ENCODE results near the gene GABRB3. TPM values are rescaled to one million over a fixed set of nuclear protein-coding genes. Genes with fewer than 3 reads are reported as not detected.

GABRB3 gene
- polyA plus RNA-seq, 1 donor from 2014 or later, result 78.3 TPM

DNA sequence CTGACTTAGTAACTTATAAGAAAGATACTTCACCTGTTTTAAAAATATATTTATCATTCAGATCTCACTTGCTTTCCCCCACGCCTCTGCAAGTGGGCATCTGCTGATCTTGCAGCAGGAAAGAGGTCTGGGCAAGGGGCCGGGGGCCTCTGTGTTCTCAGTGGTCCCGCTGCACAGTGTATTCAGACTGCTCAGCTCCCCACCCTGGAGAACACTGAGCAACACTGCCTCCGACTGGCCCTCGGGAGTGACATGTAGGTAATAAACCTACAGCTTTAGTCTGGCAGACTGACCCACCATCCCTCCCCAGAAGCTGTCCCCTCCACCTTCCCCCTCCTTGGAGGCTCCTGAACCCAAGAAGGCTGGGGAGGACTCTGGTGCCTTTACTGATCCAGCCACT, 43.8 kb downstream of the GABRB3 start:
- H3F3A ChIP-seq (ENCODE audit: insufficient read depth, low read length, poor library complexity, severe bottlenecking), result no peaks in the 10 kb centered on the region
- peaks cover 7% of the 10 kb centered on the region for H3K36me3 ChIP-seq (ENCODE audit: insufficient read depth, low read length)
- no peaks in the 10 kb centered on the region for H3K27me3 ChIP-seq (ENCODE audit: insufficient read depth, low read depth, low read length)
- no peak overlapping the region for H3K4me3 ChIP-seq (ENCODE audit: low read length)
- TF ChIP-seq POLR2AphosphoS5 (IDR thresholded peaks at IDR 0.05), result no peak
- no peak for TF ChIP-seq TAF1 (IDR thresholded peaks at IDR 0.05; ENCODE audit: low read depth)
- TF ChIP-seq SMC3 (conservative IDR thresholded peaks at IDR 0.05; ENCODE audit: poor library complexity), result no peak
- TF ChIP-seq, protein P1, sequence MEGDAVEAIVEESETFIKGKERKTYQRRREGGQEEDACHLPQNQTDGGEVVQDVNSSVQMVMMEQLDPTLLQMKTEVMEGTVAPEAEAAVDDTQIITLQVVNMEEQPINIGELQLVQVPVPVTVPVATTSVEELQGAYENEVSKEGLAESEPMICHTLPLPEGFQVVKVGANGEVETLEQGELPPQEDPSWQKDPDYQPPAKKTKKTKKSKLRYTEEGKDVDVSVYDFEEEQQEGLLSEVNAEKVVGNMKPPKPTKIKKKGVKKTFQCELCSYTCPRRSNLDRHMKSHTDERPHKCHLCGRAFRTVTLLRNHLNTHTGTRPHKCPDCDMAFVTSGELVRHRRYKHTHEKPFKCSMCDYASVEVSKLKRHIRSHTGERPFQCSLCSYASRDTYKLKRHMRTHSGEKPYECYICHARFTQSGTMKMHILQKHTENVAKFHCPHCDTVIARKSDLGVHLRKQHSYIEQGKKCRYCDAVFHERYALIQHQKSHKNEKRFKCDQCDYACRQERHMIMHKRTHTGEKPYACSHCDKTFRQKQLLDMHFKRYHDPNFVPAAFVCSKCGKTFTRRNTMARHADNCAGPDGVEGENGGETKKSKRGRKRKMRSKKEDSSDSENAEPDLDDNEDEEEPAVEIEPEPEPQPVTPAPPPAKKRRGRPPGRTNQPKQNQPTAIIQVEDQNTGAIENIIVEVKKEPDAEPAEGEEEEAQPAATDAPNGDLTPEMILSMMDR (IDR thresholded peaks at IDR 0.05; ENCODE audit: poor library complexity, severe bottlenecking), result no peak
- TF ChIP-seq EP300 (conservative IDR thresholded peaks at IDR 0.05; ENCODE audit: poor library complexity, severe bottlenecking), result no peak
- TF ChIP-seq EZH2 (IDR thresholded peaks at IDR 0.05; ENCODE audit: borderline replicate concordance, insufficient read depth, low read length, poor library complexity, severe bottlenecking), result no peak
- TF ChIP-seq RAD21 (conservative IDR thresholded peaks at IDR 0.05), result no peak
- TF ChIP-seq MXI1 (conservative IDR thresholded peaks at IDR 0.05; ENCODE audit: poor library complexity, severe bottlenecking), result no peak
- TF ChIP-seq, protein P2, sequence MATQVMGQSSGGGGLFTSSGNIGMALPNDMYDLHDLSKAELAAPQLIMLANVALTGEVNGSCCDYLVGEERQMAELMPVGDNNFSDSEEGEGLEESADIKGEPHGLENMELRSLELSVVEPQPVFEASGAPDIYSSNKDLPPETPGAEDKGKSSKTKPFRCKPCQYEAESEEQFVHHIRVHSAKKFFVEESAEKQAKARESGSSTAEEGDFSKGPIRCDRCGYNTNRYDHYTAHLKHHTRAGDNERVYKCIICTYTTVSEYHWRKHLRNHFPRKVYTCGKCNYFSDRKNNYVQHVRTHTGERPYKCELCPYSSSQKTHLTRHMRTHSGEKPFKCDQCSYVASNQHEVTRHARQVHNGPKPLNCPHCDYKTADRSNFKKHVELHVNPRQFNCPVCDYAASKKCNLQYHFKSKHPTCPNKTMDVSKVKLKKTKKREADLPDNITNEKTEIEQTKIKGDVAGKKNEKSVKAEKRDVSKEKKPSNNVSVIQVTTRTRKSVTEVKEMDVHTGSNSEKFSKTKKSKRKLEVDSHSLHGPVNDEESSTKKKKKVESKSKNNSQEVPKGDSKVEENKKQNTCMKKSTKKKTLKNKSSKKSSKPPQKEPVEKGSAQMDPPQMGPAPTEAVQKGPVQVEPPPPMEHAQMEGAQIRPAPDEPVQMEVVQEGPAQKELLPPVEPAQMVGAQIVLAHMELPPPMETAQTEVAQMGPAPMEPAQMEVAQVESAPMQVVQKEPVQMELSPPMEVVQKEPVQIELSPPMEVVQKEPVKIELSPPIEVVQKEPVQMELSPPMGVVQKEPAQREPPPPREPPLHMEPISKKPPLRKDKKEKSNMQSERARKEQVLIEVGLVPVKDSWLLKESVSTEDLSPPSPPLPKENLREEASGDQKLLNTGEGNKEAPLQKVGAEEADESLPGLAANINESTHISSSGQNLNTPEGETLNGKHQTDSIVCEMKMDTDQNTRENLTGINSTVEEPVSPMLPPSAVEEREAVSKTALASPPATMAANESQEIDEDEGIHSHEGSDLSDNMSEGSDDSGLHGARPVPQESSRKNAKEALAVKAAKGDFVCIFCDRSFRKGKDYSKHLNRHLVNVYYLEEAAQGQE (IDR thresholded peaks at IDR 0.05; ENCODE audit: borderline replicate concordance), result no peak
- no peak overlapping the region for H2AFZ ChIP-seq (ENCODE audit: low read depth, low read length)
- no peak overlapping the region for H3K4me2 ChIP-seq (ENCODE audit: low read length)
- no peak overlapping the region for H3K9ac ChIP-seq (ENCODE audit: low read length)
- H3K27ac ChIP-seq (ENCODE audit: low read length), result no peak overlapping the region
- H3K9me3 ChIP-seq (ENCODE audit: low read length), result peaks cover 10% of the 10 kb centered on the region
- H4K20me1 ChIP-seq (ENCODE audit: insufficient read depth), result no peaks in the 10 kb centered on the region
- H3K9me2 ChIP-seq (ENCODE audit: insufficient read depth, low read length), result no peaks in the 10 kb centered on the region
- peaks cover 42% of the 10 kb centered on the region for H3K79me2 ChIP-seq (replicated peaks; ENCODE audit: insufficient read depth, low read length)

GRCh38 chr15:26724381-26725150, 48.3 kb downstream of the GABRB3 start:
- Histone ChIP-seq H2AFZ (ENCODE audit: low read depth, low read length) (no peak overlapping the region), H3K36me3 (ENCODE audit: insufficient read depth, low read length) (no peaks in the 10 kb centered on the region), H4K20me1 (ENCODE audit: insufficient read depth) (no peaks in the 10 kb centered on the region), H3K27ac (ENCODE audit: low read length) (no peak overlapping the region), H3K79me2 (replicated peaks; ENCODE audit: insufficient read depth, low read length) (peaks cover 27% of the 10 kb centered on the region), H3K9me3 (ENCODE audit: low read length) (no peaks in the 10 kb centered on the region), H3K9ac (ENCODE audit: low read length) (no peak overlapping the region), H3K9me2 (ENCODE audit: insufficient read depth, low read length) (no peaks in the 10 kb centered on the region), H3K4me2 (ENCODE audit: low read length) (no peak overlapping the region), H3K27me3 (ENCODE audit: insufficient read depth, low read depth, low read length) (no peaks in the 10 kb centered on the region), H3F3A (ENCODE audit: insufficient read depth, low read length, poor library complexity, severe bottlenecking) (no peaks in the 10 kb centered on the region), H3K4me3 (ENCODE audit: low read length) (no peak overlapping the region)
- TF ChIP-seq, protein P2 (IDR thresholded peaks at IDR 0.05; ENCODE audit: borderline replicate concordance), result no peak
- TF ChIP-seq EZH2 (IDR thresholded peaks at IDR 0.05; ENCODE audit: borderline replicate concordance, insufficient read depth, low read length, poor library complexity, severe bottlenecking) (no peak), POLR2AphosphoS5 (IDR thresholded peaks at IDR 0.05) (no peak), TAF1 (IDR thresholded peaks at IDR 0.05; ENCODE audit: low read depth) (no peak)
- TF ChIP-seq, protein P1 (IDR thresholded peaks at IDR 0.05; ENCODE audit: poor library complexity, severe bottlenecking), result no peak
